Body of pancreas (tissue), 4 donors: Measurements from ENCODE around the gene LTC4S.

Experiments
- CTCF ChIP-seq, 7 experiments: fragments of 450-650 bp in 4 of 7; fragments of 200-600 bp in 3 of 7; sonication (generic) in 3 of 7; IDR thresholded peaks; one replicate each; pipeline ENCODE4 v1.5.1; 2016 to 2019; ENCODE audit warnings: antibody characterized with exemption in 7 of 7
- POLR2A ChIP-seq, 3 donors: fragments of 450-650 bp; IDR thresholded peaks; one replicate each; pipeline ENCODE4 v1.6.1; 2016; ENCODE audit warnings: antibody characterized with exemption in 3 of 3, mild to moderate bottlenecking in 2 of 3

GRCh38 chr5:179779826-179780225, 14.0 kb upstream of the LTC4S start:
- no peak for TF ChIP-seq CTCF (IDR thresholded peaks at IDR 0.05)
- no peak for TF ChIP-seq POLR2A (IDR thresholded peaks at IDR 0.05)
